Measurements from ENCODE around the gene RABL3. TPM values are rescaled to one million over a fixed set of nuclear protein-coding genes. Genes with fewer than 3 reads are reported as not detected.

Gene RABL3
- total RNA-seq, 2 experiments from 2014 or later: 28.7 to 30.0 TPM

- H3K27ac Mint-ChIP-seq: no peak overlapping the region
- peaks cover 1% of the 10 kb centered on the region for H3K36me3 Mint-ChIP-seq
- no peak overlapping the region for H3K4me3 Mint-ChIP-seq
- POLR2A ChIA-PET: no interaction called here
- no peaks in the 10 kb centered on the region for H3K27me3 Mint-ChIP-seq
- H3K4me1 Mint-ChIP-seq (ENCODE audit: low read depth): peaks cover 12% of the 10 kb centered on the region
- intact Hi-C loops (cut with micrococcal nuclease): no loop called here
- DNase-seq: no peak
- no peaks in the 10 kb centered on the region for H3K9me3 Mint-ChIP-seq
- CTCF ChIA-PET: no interaction called here
Measured at GRCh38 chr3:120636795-120637401, 105.4 kb downstream of the RABL3 start.

Other genes with a start within 250 kb of the RABL3 start
- 100 to 1,000 TPM; 130 to 143 TPM for gene NDUFB4, start 146.2 kb downstream of the RABL3 start, total RNA-seq
- gene HGD, start 60.3 kb downstream of the RABL3 start, total RNA-seq: under 1 TPM in 1 of 2 experiments, not detected in 1; 0.12 TPM
- 10 to 100 TPM; 18.4 to 19.8 TPM for gene GTF2E1, start 228 bp upstream of the RABL3 start, total RNA-seq
- not detected for gene STXBP5L, start 165.7 kb upstream of the RABL3 start, total RNA-seq

Measured in activated CD4-positive, alpha-beta memory T cell treated with anti-CD3 and anti-CD28 coated beads for 36 hours (primary cell).